ENCODE measurements around the gene DMPK.

GRCh38 chr19:45768984-45769782 lies 13.1 kb downstream of the DMPK start, which contains the start of gene SIX5:
- no peak for TF ChIP-seq CTCF (IDR thresholded peaks at IDR 0.05)
- no peak for TF ChIP-seq ZFX (IDR thresholded peaks at IDR 0.05; ENCODE audit: borderline replicate concordance)
